HL-60 (cell line): ENCODE measurements around the gene TMEM154.
A peak's percentile ranks its signal among the peaks of the same experiment; 100 is the strongest.

Experiments used
- DNase-seq, 2 experiments: peaks; one replicate each; pipeline ENCODE4 v3.0.0-alpha.2; 2010 to 2020; ENCODE audit warnings: low read depth in 1 of 2, low spot score in 1 of 2
- H3K27ac ChIP-seq: fragments of 250-450 bp; sonication (Bioruptor Pico); replicated peaks from 2 replicates; pipeline ENCODE4 v1.5.1; 2020; ENCODE audit warnings: mild to moderate bottlenecking, moderate library complexity
- H3K27me3 ChIP-seq: fragments of 250-450 bp; sonication (Bioruptor Pico); 2 replicates; pipeline ENCODE4 v1.5.1; 2021; ENCODE audit warnings: mild to moderate bottlenecking, moderate library complexity; ENCODE audit not compliant: insufficient read depth, poor library complexity, severe bottlenecking
- H3K4me3 ChIP-seq: replicated peaks from 2 replicates; pipeline ENCODE4 v1.5.1; 2011; ENCODE audit warnings: mild to moderate bottlenecking, control low read depth, low read length; ENCODE audit not compliant: insufficient read depth
- GABPA ChIP-seq: IDR thresholded peaks from 2 replicates; pipeline ENCODE4 v1.6.1; 2012; ENCODE audit warnings: low read depth
- POLR2AphosphoS5 ChIP-seq: IDR thresholded peaks from 2 replicates; pipeline ENCODE4 v1.6.1; 2012; ENCODE audit warnings: low read depth
- SPI1 ChIP-seq: IDR thresholded peaks from 2 replicates; pipeline ENCODE4 v1.6.1; 2012; ENCODE audit warnings: low read depth, mild to moderate bottlenecking, borderline replicate concordance
- TF ChIP-seq, protein P1 (sequence below): IDR thresholded peaks from one replicate; pipeline ENCODE4 v1.5.1; 2011; ENCODE audit warnings: low read length, control low read depth, inconsistent platforms; ENCODE audit not compliant: insufficient read depth
- TF ChIP-seq, protein P2 (sequence below): IDR thresholded peaks from 2 replicates; pipeline ENCODE4 v1.6.1; 2012; ENCODE audit warnings: low read depth; ENCODE audit not compliant: insufficient replicate concordance

The TMEM154 gene

DNA sequence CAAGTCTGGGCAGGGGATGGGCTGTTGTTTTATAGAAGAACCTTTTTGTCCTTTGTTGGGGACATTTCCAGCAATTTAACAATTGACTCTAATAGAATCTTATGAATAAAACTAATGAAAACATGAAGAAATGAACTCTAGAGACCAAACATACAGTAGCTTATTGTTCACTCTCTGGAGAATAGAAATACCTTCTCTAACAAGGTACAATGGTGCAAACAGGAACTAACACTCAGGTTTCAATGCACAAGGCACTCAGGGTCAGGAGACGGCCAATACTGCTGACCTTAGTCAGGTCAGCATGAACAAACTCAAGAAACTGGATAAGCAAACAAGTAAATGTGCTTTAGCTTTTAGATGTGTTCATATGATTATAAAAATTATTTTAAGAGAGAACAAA is 104.3 kb downstream of the TMEM154 start:
- Histone ChIP-seq H3K27ac (no peak overlapping the region), H3K27me3 (peaks cover 13% of the 10 kb centered on the region), H3K4me3 (no peak overlapping the region)
- no peak for TF ChIP-seq SPI1
- TF ChIP-seq, protein P1, sequence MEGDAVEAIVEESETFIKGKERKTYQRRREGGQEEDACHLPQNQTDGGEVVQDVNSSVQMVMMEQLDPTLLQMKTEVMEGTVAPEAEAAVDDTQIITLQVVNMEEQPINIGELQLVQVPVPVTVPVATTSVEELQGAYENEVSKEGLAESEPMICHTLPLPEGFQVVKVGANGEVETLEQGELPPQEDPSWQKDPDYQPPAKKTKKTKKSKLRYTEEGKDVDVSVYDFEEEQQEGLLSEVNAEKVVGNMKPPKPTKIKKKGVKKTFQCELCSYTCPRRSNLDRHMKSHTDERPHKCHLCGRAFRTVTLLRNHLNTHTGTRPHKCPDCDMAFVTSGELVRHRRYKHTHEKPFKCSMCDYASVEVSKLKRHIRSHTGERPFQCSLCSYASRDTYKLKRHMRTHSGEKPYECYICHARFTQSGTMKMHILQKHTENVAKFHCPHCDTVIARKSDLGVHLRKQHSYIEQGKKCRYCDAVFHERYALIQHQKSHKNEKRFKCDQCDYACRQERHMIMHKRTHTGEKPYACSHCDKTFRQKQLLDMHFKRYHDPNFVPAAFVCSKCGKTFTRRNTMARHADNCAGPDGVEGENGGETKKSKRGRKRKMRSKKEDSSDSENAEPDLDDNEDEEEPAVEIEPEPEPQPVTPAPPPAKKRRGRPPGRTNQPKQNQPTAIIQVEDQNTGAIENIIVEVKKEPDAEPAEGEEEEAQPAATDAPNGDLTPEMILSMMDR, result no peak
- TF ChIP-seq, protein P2, sequence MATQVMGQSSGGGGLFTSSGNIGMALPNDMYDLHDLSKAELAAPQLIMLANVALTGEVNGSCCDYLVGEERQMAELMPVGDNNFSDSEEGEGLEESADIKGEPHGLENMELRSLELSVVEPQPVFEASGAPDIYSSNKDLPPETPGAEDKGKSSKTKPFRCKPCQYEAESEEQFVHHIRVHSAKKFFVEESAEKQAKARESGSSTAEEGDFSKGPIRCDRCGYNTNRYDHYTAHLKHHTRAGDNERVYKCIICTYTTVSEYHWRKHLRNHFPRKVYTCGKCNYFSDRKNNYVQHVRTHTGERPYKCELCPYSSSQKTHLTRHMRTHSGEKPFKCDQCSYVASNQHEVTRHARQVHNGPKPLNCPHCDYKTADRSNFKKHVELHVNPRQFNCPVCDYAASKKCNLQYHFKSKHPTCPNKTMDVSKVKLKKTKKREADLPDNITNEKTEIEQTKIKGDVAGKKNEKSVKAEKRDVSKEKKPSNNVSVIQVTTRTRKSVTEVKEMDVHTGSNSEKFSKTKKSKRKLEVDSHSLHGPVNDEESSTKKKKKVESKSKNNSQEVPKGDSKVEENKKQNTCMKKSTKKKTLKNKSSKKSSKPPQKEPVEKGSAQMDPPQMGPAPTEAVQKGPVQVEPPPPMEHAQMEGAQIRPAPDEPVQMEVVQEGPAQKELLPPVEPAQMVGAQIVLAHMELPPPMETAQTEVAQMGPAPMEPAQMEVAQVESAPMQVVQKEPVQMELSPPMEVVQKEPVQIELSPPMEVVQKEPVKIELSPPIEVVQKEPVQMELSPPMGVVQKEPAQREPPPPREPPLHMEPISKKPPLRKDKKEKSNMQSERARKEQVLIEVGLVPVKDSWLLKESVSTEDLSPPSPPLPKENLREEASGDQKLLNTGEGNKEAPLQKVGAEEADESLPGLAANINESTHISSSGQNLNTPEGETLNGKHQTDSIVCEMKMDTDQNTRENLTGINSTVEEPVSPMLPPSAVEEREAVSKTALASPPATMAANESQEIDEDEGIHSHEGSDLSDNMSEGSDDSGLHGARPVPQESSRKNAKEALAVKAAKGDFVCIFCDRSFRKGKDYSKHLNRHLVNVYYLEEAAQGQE, result no peak
- TF ChIP-seq GABPA, result no peak
- TF ChIP-seq POLR2AphosphoS5, result no peak
- no peak for DNase-seq

DNA sequence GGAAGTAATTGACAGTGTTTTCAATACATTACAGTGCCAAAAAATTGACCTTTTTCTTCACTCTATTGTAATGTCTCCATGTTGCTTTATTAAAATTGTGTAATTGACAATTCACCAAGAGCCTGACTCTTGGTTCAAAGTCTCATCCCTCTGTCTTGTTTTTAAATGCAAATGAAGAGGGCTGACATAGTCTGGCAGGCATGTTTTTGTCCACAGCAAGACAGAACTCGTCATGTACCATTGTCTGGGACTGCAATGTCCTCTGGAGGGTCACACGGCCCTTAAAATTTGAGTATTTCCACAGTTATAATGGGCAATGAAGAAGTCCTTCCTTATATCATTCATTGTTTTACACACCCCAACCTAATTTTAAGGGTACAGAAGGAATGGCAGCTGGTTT is 105.9 kb downstream of the TMEM154 start:
- peaks cover 17% of the 10 kb centered on the region for H3K27me3 ChIP-seq
- no peak for DNase-seq
- no peak overlapping the region for H3K27ac ChIP-seq
- no peak overlapping the region for H3K4me3 ChIP-seq
- TF ChIP-seq GABPA, result no peak
- TF ChIP-seq POLR2AphosphoS5, result no peak
- TF ChIP-seq, protein P2, result no peak

DNA sequence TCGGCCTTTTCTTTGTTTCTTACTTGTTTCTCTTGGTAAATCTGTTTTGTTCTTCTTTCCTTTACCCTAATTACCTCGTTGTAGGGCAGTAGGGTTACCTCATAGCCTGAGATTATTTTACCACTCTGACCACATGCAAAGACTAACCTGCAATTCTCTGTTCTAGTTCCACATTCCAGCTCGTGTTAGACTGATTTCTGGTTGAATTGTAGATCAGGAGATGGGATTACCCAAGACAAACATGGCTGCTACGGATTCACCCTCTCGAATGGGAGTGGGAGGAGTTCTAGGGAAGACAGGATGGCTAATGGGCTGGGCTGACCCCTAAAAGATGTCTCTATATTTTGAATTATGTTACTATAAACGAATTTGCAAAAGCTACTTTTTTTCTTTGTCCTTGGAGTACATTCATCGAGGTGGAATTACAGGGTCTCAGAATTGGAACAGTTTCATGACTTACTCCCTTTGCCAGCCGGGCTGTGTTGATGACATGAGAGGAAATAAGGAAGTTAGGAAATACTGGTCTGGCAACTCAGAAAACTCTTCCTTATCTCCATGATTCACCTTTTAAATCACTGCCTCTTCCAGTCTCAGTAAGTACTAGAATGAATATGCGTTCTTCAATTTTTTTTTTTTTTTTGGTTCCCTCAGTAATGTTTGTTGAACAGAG is 107.2 kb downstream of the TMEM154 start:
- peak; percentile 28 to 62 for DNase-seq
- Histone ChIP-seq H3K27ac (no peak overlapping the region), H3K27me3 (peaks cover 17% of the 10 kb centered on the region), H3K4me3 (no peak overlapping the region)
- TF ChIP-seq, protein P1, result no peak
- TF ChIP-seq SPI1 (no peak), GABPA (no peak), POLR2AphosphoS5 (peak; percentile 76)

DNA sequence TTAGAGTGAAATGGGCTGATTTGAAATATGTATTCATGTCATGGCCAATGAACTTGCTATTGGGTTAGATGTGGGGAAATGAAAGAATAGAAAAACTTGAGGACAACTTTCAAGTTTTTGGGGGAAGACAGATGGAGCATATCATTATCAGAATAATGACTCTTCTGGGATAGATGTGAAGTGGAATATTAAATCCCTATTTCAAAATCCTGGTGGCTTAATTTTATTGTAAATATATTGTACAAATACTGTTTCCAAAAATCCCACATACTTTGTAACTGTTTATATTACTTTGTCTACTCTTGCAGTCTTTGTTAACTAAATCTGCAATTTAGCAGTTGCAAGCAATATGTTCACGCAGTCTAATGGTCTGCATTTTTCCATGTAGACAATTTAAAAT is 108.0 kb downstream of the TMEM154 start:
- DNase-seq, result no peak
- H3K27ac ChIP-seq, result no peak overlapping the region
- TF ChIP-seq SPI1 (no peak), GABPA (no peak), POLR2AphosphoS5 (no peak)
- TF ChIP-seq, protein P1, result no peak
- TF ChIP-seq, protein P2, result no peak
- H3K4me3 ChIP-seq, result no peak overlapping the region
- H3K27me3 ChIP-seq, result peaks cover 17% of the 10 kb centered on the region
